Measurements from ENCODE around the gene ARHGEF28. TPM values are rescaled to one million over a fixed set of nuclear protein-coding genes. Genes with fewer than 3 reads are reported as not detected.

ARHGEF28 gene
- total RNA-seq, 1 experiment from 2014 or later, result 0.57 TPM

- Histone ChIP-seq H3K18ac (ENCODE audit: insufficient read length, low read depth, low read length) (no peak overlapping the region), H3K4me1 (ENCODE audit: insufficient read depth, low read length) (no peaks in the 10 kb centered on the region), H3K27ac (ENCODE audit: insufficient read length, low read depth, low read length) (no peak overlapping the region), H3K9ac (ENCODE audit: extremely low read depth, insufficient read length, low read length) (no peak overlapping the region), H4K5ac (ENCODE audit: insufficient read length, low read depth, low read length) (no peak overlapping the region), H3K23me2 (ENCODE audit: insufficient read length, low read depth, low read length, poor library complexity, severe bottlenecking) (no peaks in the 10 kb centered on the region), H4K91ac (ENCODE audit: insufficient read length, low read depth, low read length) (no peak overlapping the region), H3T11ph (ENCODE audit: low read length) (no peak overlapping the region), H3K79me2 (ENCODE audit: insufficient read depth, low read length) (no peaks in the 10 kb centered on the region), H3K56ac (ENCODE audit: insufficient read length, low read depth, low read length) (no peak overlapping the region), H2AK5ac (ENCODE audit: insufficient read length, low read length) (no peak overlapping the region), H3K9me3 (ENCODE audit: control insufficient read depth, low read depth, low read length) (no peaks in the 10 kb centered on the region), H2AFZ (ENCODE audit: low read length) (no peak overlapping the region), H2BK15ac (ENCODE audit: low read depth, low read length) (no peak overlapping the region), H2BK12ac (ENCODE audit: insufficient read length, low read depth, low read length) (no peak overlapping the region), H3K4ac (ENCODE audit: low read depth, low read length) (no peak overlapping the region), H4K8ac (replicated peaks; ENCODE audit: insufficient read length, low read depth, low read length) (no peak overlapping the region), H3K4me2 (ENCODE audit: insufficient read depth, insufficient read length, low read length) (no peak overlapping the region), H4K20me1 (ENCODE audit: control insufficient read depth, insufficient read depth, insufficient read length) (no peaks in the 10 kb centered on the region), H3K79me1 (ENCODE audit: insufficient read depth, low read depth, low read length, poor library complexity, severe bottlenecking) (no peaks in the 10 kb centered on the region), H3K14ac (ENCODE audit: insufficient read depth, low read length) (no peak overlapping the region), H2BK20ac (ENCODE audit: low read depth, low read length, poor library complexity, severe bottlenecking) (no peak overlapping the region), H3K27me3 (ENCODE audit: insufficient read depth, low read length) (no peaks in the 10 kb centered on the region), H3K23ac (ENCODE audit: insufficient read length, low read depth, low read length) (no peak overlapping the region), H2BK120ac (ENCODE audit: low read depth, low read length, poor library complexity, severe bottlenecking) (no peak overlapping the region), H2BK5ac (ENCODE audit: insufficient read length, low read length) (no peak overlapping the region)
- TF ChIP-seq CTCF (conservative IDR thresholded peaks at IDR 0.05), result no peak
- Mint-ChIP-seq H3K4me1 (peaks cover 0 to 5% of the 10 kb centered on the region in 2 experiments; a peak in 2 of 4 replicates), H3K27me3 (ENCODE audit: low read depth) (peaks cover 4% of the 10 kb centered on the region; the same call in 1 of the 2 replicates), H3K4me3 (no peak overlapping the region), H3K27ac (no peak overlapping the region), H3K36me3 (ENCODE audit: insufficient read depth in 1 of 3, low read depth in 3 of 3) (no peaks in the 10 kb centered on the region), H3K9me3 (no peaks in the 10 kb centered on the region)
- WGBS (ENCODE audit: extremely low coverage, insufficient read length, low lambda C conversion rate), result no CpG with 5 or more reads among the region's 4 CpGs
- DNase-seq, result no peak
These were observed 114.3 kb downstream of the ARHGEF28 start for GRCh38 chr5:73740274-73740790.
